K562 (cell line): ENCODE results near the gene TMC5. TPM values are rescaled to one million over a fixed set of nuclear protein-coding genes. Genes with fewer than 3 reads are reported as not detected.

Experiments used
- CHCHD3 ChIP-seq: fragments of 250-450 bp; sonication (Bioruptor Pico); IDR thresholded peaks from 2 replicates; pipeline ENCODE4 v2.1.2; 2022; ENCODE audit warnings: mild to moderate bottlenecking
- DEAF1 ChIP-seq: fragments of 450-650 bp; formaldehyde crosslinking; IDR thresholded peaks from 2 replicates; pipeline ENCODE4 v1.4.0; 2020; ENCODE audit warnings: mild to moderate bottlenecking, moderate library complexity
- E2F1 ChIP-seq: sonication (generic); formaldehyde crosslinking; IDR thresholded peaks from 2 replicates; pipeline ENCODE4 v1.8.1; 2023; ENCODE audit warnings: mild to moderate bottlenecking, missing genetic modification reagents, moderate library complexity
- EGR1 ChIP-seq: fragments of 450-650 bp; conservative IDR thresholded peaks from 2 replicates; pipeline ENCODE4 v1.6.1; 2017; ENCODE audit warnings: mild to moderate bottlenecking
- ELF4 ChIP-seq: fragments of 450-650 bp; formaldehyde crosslinking; IDR thresholded peaks from 2 replicates; pipeline ENCODE4 v1.4.0; 2022; ENCODE audit warnings: missing genetic modification characterization
- FOSL1 ChIP-seq: fragments of 200-800 bp; sonication (Bioruptor generic); conservative IDR thresholded peaks from 2 replicates; pipeline ENCODE4 v1.6.1; 2016; ENCODE audit warnings: missing genetic modification characterization, missing compliant biosample characterization
- FUS ChIP-seq: fragments of 200-400 bp; formaldehyde crosslinking; optimal IDR thresholded peaks from 2 replicates; pipeline ENCODE3; 2017; ENCODE audit warnings: low read depth, low read length
- HDAC2 ChIP-seq: fragments of 450-650 bp; IDR thresholded peaks from 2 replicates; pipeline ENCODE4 v1.6.1; 2016; ENCODE audit warnings: mild to moderate bottlenecking
- HNRNPUL1 ChIP-seq: fragments of 200-400 bp; formaldehyde crosslinking; IDR thresholded peaks from 2 replicates; pipeline ENCODE4 v1.6.1; 2017; ENCODE audit warnings: low read length
- L3MBTL2 ChIP-seq: fragments of 450-650 bp; IDR thresholded peaks from 2 replicates; pipeline ENCODE4 v1.6.1; 2016; ENCODE audit warnings: mild to moderate bottlenecking, moderate library complexity
- LARP7 ChIP-seq: fragments of 450-650 bp; IDR thresholded peaks from 2 replicates; pipeline ENCODE4 v1.6.1; 2016
- MEF2A ChIP-seq: IDR thresholded peaks from 2 replicates; pipeline ENCODE4 v1.6.1; 2011; ENCODE audit warnings: low read depth, mild to moderate bottlenecking, low read length, moderate library complexity; ENCODE audit not compliant: control insufficient read depth
- NELFE ChIP-seq: IDR thresholded peaks from 2 replicates; pipeline ENCODE4 v1.6.1; 2011; ENCODE audit warnings: mild to moderate bottlenecking; ENCODE audit not compliant: insufficient read depth, insufficient read length
- POLR2B ChIP-seq: fragments of 450-650 bp; IDR thresholded peaks from 2 replicates; pipeline ENCODE4 v1.6.1; 2018; ENCODE audit warnings: low read depth; ENCODE audit not compliant: partially characterized antibody
- SMC3 ChIP-seq: conservative IDR thresholded peaks from 2 replicates; pipeline ENCODE4 v1.6.1; 2011; ENCODE audit warnings: low read depth, low read length, improper control_type of control experiment; ENCODE audit not compliant: insufficient read depth
- TAF1 ChIP-seq: IDR thresholded peaks from 2 replicates; pipeline ENCODE4 v1.6.1; 2011; ENCODE audit warnings: mild to moderate bottlenecking, low read length, moderate library complexity; ENCODE audit not compliant: insufficient read depth, control insufficient read depth, severe bottlenecking; ENCODE audit errors: extremely low read depth
- TCF3 ChIP-seq: sonication (generic); formaldehyde crosslinking; IDR thresholded peaks from 2 replicates; pipeline ENCODE4 v1.4.0; 2020; ENCODE audit warnings: mild to moderate bottlenecking, missing genetic modification reagents
- ZNF23 ChIP-seq: fragments of 250-450 bp; sonication (Bioruptor Pico); IDR thresholded peaks from 2 replicates; pipeline ENCODE4 v1.4.0; 2020; ENCODE audit warnings: mild to moderate bottlenecking
- ZNF232 ChIP-seq: sonication (generic); formaldehyde crosslinking; IDR thresholded peaks from 2 replicates; pipeline ENCODE4 v1.8.0; 2022; ENCODE audit warnings: mild to moderate bottlenecking, missing genetic modification reagents
- ZNF239 ChIP-seq: fragments of 250-450 bp; sonication (Bioruptor Pico); IDR thresholded peaks from 2 replicates; pipeline ENCODE4 v1.4.0; 2020; ENCODE audit warnings: mild to moderate bottlenecking
- polyA plus RNA-seq, 8 experiments: library from polyadenylated mRNA; depleted of rRNA in 4 of 8; stranded (reverse) in 5 of 8; unstranded in 3 of 8; fragments of >200 nt; fragmentation: Nextera tagmentation in 2 of 8; fragmentation: Illumina TruSeq in 1 of 8; extraction: Ambion mirVana in 2 of 8; extraction: Trizol in 1 of 8; gene quantifications; 2 replicates each; pipeline versions ENCODE4 v1.2.1 to v1.2.3, GENCODE V29; 2011 to 2014; ENCODE audit warnings: inconsistent platforms in 1 of 8, missing spikeins in 1 of 8
- total RNA-seq, 7 experiments: library from RNA; depleted of rRNA in 6 of 7; stranded (reverse); fragments of >200 nt in 6 of 7; fragmentation: Illumina TruSeq in 2 of 7; extraction: Trizol in 2 of 7; gene quantifications; 2 replicates each; pipeline versions ENCODE4 v1.2.1 to v1.2.3, GENCODE V29; 2011 to 2021; ENCODE audit warnings: low replicate concordance in 1 of 7
- TF ChIP-seq, protein P1 (sequence below): IDR thresholded peaks from 2 replicates; pipeline ENCODE4 v1.6.1; 2011; ENCODE audit warnings: borderline replicate concordance, low read depth, mild to moderate bottlenecking, moderate library complexity, low read length; ENCODE audit not compliant: insufficient read depth, poor library complexity, severe bottlenecking

The TMC5 gene
- total and polyA plus RNA-seq, 9 of the 15 experiments (the other 6 are each of a cell fraction or from before 2014, with no cell fraction given) = 0.83 to 2.6 (median 1.6) TPM

DNA sequence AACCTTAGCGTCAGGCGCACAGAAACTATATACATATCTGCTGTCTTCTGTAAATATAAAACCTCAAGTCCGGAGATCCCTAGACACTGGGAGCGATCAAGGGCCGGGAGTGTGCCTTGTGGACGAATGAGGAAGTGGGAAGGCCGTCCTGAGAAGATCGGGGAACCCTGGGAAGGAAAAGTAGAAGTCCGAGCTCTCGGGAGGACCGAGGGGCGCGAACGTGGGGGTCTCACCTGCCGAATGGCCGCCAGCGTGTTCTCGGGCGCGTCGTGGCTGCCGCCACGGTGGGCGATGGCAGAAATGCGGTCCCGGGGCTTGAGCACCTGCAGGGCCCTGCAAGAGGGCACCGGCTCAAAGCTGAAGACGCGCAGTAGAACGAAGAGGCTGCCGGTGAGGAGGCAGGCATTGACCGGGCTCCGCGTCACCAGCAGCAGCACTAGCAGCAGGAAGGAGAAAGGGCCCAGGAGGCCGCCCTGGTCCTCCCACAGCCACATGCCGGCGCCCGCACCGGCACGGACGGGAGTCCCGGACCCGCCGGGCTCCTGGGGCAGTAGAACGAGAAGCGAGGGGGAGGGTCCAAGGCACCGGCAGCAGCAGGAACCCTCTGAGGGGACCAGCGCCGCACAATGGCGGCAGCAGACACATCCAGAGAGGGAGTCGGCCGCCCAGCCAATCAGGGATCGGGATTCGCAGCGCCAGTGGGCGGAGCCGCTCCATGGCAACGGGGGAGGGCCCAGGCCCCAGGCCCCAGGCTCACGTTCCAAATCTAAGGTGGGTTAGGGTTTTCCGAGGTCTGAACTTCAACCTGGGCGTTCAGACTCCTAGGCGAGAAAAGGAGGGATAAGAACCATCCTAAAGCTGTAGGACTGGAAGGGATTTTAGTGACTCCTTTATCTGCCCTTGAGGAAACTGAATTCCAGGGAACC lies 104.1 kb downstream of the TMC5 start, which contains the start of gene GDE1 (continued):
- TF ChIP-seq MEF2A (no peak), ZNF23 (CRISPR knock-in tag) (no peak), L3MBTL2 (peak; percentile 65; the same call in 1 of the 2 replicates), NELFE (no peak), ZNF239 (no peak), LARP7 (no peak), TCF3 (CRISPR knock-in tag) (no peak), HNRNPUL1 (no peak), CHCHD3 (no peak), POLR2B (peak; percentile 72), HDAC2 (0 out of 2 replicates have a peak, but pooled peaks have one; percentile 36), FOSL1 (no peak), TAF1 (peak; percentile 31), DEAF1 (no peak), ZNF232 (no peak), SMC3 (no peak), FUS (no peak), EGR1 (peak; percentile 60; the same call in 1 of the 2 replicates), E2F1 (CRISPR knock-in tag) (0 out of 2 replicates have a peak, but pooled peaks have one; percentile 5), ELF4 (CRISPR knock-in tag) (no peak)
- TF ChIP-seq, protein P1, sequence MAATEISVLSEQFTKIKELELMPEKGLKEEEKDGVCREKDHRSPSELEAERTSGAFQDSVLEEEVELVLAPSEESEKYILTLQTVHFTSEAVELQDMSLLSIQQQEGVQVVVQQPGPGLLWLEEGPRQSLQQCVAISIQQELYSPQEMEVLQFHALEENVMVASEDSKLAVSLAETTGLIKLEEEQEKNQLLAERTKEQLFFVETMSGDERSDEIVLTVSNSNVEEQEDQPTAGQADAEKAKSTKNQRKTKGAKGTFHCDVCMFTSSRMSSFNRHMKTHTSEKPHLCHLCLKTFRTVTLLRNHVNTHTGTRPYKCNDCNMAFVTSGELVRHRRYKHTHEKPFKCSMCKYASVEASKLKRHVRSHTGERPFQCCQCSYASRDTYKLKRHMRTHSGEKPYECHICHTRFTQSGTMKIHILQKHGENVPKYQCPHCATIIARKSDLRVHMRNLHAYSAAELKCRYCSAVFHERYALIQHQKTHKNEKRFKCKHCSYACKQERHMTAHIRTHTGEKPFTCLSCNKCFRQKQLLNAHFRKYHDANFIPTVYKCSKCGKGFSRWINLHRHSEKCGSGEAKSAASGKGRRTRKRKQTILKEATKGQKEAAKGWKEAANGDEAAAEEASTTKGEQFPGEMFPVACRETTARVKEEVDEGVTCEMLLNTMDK = no peak
